ENCODE results near the gene HIVEP3. TPM values are rescaled to one million over a fixed set of nuclear protein-coding genes. Genes with fewer than 3 reads are reported as not detected.

HIVEP3 gene
- total RNA-seq, 1 donor from 2014 or later = 1.2 TPM

- Mint-ChIP-seq H3K4me3 (no peak overlapping the region), H3K9me3 (no peaks in the 10 kb centered on the region), H3K36me3 (ENCODE audit: low read depth) (no peaks in the 10 kb centered on the region), H3K27me3 (ENCODE audit: low read depth) (peaks cover 2% of the 10 kb centered on the region), H3K27ac (ENCODE audit: unreplicated experiment) (no peak overlapping the region), H3K4me1 (no peaks in the 10 kb centered on the region)
- DNase-seq (ENCODE audit: low read depth, low spot score) = no peak
- no peak for TF ChIP-seq CTCF (conservative IDR thresholded peaks at IDR 0.05)
Measured at GRCh38 chr1:41619511-41620364, 299.0 kb downstream of the HIVEP3 start.

GRCh38 chr1:41618871-41619270 is 299.9 kb downstream of the HIVEP3 start:
- no peak for DNase-seq (ENCODE audit: low read depth, low spot score)
- Mint-ChIP-seq H3K9me3 (no peaks in the 10 kb centered on the region), H3K27ac (ENCODE audit: unreplicated experiment) (no peak overlapping the region), H3K27me3 (ENCODE audit: low read depth) (peaks cover 2% of the 10 kb centered on the region), H3K36me3 (ENCODE audit: low read depth) (no peaks in the 10 kb centered on the region), H3K4me3 (no peak overlapping the region), H3K4me1 (no peaks in the 10 kb centered on the region)
- no peak for TF ChIP-seq CTCF (conservative IDR thresholded peaks at IDR 0.05)

GRCh38 chr1:41618066-41618825 is 300.5 kb downstream of the HIVEP3 start:
- Mint-ChIP-seq H3K4me1 (no peaks in the 10 kb centered on the region), H3K27ac (ENCODE audit: unreplicated experiment) (no peak overlapping the region), H3K27me3 (ENCODE audit: low read depth) (peaks cover 2% of the 10 kb centered on the region), H3K4me3 (no peak overlapping the region), H3K36me3 (ENCODE audit: low read depth) (no peaks in the 10 kb centered on the region), H3K9me3 (no peaks in the 10 kb centered on the region)
- DNase-seq (ENCODE audit: low read depth, low spot score) = no peak
- TF ChIP-seq CTCF (conservative IDR thresholded peaks at IDR 0.05) = no peak

- TF ChIP-seq CTCF (conservative IDR thresholded peaks at IDR 0.05) = no peak
- Mint-ChIP-seq H3K27ac (ENCODE audit: unreplicated experiment) (no peak overlapping the region), H3K9me3 (no peaks in the 10 kb centered on the region), H3K27me3 (ENCODE audit: low read depth) (peaks cover 2% of the 10 kb centered on the region), H3K36me3 (ENCODE audit: low read depth) (no peaks in the 10 kb centered on the region), H3K4me3 (no peak overlapping the region), H3K4me1 (no peaks in the 10 kb centered on the region)
- DNase-seq (ENCODE audit: low read depth, low spot score) = no peak
Measured at GRCh38 chr1:41617336-41617735, 301.4 kb downstream of the HIVEP3 start.

GRCh38 chr1:41616563-41616962 is 302.2 kb downstream of the HIVEP3 start:
- Mint-ChIP-seq H3K4me1 (no peaks in the 10 kb centered on the region), H3K9me3 (no peaks in the 10 kb centered on the region), H3K27me3 (ENCODE audit: low read depth) (peaks cover 2% of the 10 kb centered on the region), H3K4me3 (no peak overlapping the region), H3K27ac (ENCODE audit: unreplicated experiment) (no peak overlapping the region), H3K36me3 (ENCODE audit: low read depth) (no peaks in the 10 kb centered on the region)
- no peak for TF ChIP-seq CTCF (conservative IDR thresholded peaks at IDR 0.05)
- no peak for DNase-seq (ENCODE audit: low read depth, low spot score)

All from neural crest cell (in vitro differentiated cells).